Activated CD8-positive, alpha-beta memory T cell treated with anti-CD3 and anti-CD28 coated beads, Interleukin-2, amount 50 U/mL, for 1 hour (primary cell): ENCODE measurements around the gene FAM200C.

ENCODE experiments used
- DNase-seq: peaks from one replicate; pipeline ENCODE4 v3.0.0-alpha.2; 2020; ENCODE audit errors: extremely low read depth

Gene FAM200C

GRCh38 chr5:160367261-160367660, 32.6 kb downstream of the FAM200C start:
- no peak for DNase-seq

DNA sequence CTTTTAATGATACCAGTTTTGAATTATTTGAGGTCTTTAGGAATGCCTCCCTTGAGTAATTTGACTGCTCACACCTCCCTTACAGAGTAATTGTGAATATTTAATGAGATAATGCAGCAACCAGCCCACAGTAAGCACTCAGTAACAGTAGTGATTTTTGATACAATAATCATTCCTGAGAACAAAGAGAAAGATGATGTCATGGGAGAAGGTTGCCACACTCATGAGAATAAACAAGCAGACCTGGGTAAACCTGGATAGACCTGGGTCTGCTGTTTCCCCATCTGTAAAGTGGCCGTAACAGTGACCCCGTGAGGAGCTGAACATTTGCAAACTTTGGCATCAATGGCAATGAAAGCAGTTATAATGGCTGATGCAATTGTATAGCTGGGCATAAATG, 33.6 kb downstream of the FAM200C start:
- DNase-seq, result no peak

GRCh38 chr5:160363660-160364395, 36.0 kb downstream of the FAM200C start:
- no peak for DNase-seq

DNA sequence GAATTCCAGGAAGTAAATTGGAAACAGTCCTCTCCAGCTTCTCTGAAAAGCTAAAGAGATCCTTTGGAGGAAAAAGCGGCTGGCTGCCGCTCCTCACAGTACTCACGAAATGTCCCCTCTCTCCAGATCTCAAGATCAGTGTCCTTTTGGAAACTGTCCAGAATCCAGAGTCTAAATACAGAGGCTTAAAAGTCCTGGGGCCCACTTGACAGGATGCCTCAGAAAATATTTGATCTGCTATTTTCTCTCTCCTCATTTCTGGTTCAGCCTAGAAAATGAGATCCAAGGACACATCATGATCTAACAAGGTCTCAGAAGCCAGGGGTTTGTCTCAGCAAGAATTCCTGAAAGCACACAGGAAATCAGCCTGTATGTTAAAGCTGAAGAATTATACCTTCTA, 36.6 kb downstream of the FAM200C start:
- no peak for DNase-seq

DNA sequence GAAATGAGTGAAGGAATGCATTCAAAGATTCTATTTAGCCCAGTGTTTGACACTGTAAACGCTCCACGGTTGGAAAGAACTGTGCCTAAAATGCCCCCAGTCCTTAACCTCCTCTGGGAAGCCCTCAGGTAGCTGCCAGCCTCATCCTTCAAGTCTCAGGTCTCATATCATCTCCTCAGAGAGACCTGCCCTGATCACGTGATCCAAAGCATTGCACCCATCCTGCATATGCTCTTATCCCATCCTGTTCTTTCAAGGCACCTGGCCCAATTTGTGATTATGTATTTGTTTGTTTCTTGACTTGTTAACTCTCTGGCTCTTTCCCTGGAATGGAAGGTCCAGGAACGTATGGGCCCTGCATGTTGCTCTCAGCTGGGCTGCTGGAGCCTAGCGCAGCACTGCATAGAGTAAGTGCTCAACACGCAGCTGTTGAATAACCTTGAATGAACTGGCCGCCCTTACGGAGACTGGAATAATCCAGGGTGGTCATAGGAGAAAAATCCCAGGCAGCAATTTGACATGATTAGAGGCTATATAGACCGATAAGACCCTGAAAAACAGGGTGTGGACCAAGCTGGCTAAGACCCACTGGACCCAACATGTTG, 38.1 kb downstream of the FAM200C start:
- no peak for DNase-seq

DNA sequence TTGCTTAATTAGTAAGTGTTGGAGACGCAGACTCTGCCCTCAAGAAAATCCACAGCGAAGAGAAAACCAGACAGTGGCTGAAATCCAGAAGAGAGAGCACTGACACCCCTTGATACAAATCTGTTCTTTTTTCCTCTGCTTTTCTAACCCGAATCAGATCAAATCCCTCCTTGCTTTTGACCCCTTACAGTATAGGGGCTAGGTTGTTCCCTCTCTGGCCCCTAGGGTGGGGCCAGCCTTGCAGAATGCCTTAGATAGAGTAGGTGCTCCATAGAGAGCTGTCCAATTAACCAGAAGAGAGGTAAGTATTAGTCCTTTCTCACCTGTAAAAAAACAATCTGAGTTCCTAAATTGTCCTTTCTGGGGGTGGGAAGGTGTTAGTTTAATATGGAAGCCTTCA, 39.5 kb downstream of the FAM200C start:
- no peak for DNase-seq

- DNase-seq, result no peak
Measured at GRCh38 chr5:160359816-160360215, 40.0 kb downstream of the FAM200C start.

DNA sequence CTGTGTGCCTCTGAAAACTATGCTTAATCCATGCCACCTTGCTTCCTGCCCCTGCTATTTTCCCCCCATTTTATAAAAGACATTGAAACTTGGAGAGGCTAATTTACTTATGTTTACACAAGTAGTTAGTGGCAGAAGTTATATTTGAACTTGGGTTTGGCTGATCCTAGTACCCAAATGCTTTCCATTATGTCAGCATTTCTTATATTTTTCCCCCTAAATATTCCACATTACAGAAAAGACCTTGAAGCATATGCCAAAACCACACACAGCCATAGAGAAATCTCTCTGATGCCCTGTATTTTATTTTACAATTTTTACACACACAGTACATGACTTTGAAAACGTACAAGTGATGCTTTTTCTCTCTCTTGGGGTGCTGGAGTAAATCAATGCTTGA, 40.6 kb downstream of the FAM200C start:
- DNase-seq, result no peak

- DNase-seq, result no peak
Measured at GRCh38 chr5:160357861-160358411, 41.9 kb downstream of the FAM200C start.

DNA sequence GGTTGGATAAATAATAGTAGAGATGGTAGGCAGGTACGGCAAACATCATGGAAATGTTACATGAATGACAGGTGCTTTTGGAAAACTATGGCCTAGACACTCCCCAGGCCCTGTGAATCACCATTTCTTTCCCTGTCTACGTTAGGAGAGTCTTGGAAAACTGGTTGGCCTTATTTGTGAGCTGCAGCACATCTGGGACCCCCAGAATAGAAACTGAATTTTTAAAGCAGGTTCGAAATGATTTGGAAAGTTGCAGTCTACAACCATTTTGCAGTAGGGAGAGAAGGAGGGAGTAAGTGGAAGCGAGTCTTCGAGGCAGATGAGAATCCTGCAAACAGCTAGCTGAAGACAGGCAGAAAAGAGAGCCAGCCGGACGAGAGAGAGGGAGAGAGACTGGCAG, 42.5 kb downstream of the FAM200C start:
- DNase-seq, result no peak

GRCh38 chr5:160356550-160357347, 43.1 kb downstream of the FAM200C start:
- no peak for DNase-seq

DNA sequence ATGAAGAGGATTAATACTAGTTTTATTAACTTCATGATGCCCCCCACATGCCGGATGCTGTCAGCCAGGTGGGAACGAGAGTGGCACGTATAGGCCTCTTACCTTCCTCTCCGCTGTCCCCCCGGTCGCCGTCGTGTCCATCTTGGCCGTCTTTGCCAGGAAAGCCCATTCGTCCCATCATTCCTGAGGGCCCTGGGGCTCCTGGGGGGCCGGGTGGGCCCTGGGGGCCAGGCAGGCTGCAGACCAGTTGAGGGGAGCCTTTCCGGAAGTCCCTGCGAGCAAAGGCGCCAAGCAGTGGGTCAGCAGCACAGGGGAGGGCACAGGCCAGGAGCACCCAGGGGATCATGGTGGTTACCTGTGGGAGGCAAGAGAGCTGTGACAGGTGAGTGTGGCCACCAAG, 45.2 kb downstream of the FAM200C start:
- DNase-seq, result no peak

DNA sequence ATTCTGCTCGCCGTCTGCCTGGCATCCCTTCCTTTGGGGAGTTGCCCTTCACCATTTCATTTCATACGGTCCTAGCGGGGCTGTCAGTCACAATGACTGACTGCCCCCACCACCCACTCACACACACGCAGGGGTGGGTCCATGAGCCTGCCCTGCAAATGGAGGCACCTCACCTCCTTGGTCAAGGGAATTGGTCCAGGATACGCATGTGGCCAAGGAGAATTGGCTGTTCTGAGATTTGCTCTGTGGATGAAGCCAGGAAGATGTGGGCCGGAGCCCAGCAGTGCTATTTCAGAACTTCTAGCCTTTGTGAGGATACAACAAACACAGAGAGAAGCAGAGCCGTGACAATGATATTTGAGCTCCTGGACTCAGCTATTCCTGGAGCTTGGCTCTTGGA, 46.5 kb downstream of the FAM200C start:
- no peak for DNase-seq

- DNase-seq, result no peak
Measured at GRCh38 chr5:160352308-160352707, 47.5 kb downstream of the FAM200C start.

DNA sequence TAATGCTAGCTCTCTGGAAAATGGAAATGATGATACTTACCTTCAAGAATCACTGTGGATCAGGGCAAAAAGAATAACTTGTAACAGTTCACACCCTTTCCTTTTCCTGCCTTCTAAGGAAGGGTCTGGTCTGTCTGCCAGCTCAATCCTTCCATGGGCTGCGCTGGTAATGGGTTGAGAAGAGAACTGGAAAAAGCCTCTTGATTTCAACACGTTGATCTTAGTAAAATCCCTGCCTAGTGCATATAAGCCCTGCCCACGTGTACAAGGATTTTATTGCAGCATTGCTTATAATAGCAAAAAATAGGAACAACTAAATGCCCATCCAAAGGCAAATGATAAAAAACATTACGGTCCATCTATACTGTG, 49.9 kb downstream of the FAM200C start:
- no peak for DNase-seq

DNA sequence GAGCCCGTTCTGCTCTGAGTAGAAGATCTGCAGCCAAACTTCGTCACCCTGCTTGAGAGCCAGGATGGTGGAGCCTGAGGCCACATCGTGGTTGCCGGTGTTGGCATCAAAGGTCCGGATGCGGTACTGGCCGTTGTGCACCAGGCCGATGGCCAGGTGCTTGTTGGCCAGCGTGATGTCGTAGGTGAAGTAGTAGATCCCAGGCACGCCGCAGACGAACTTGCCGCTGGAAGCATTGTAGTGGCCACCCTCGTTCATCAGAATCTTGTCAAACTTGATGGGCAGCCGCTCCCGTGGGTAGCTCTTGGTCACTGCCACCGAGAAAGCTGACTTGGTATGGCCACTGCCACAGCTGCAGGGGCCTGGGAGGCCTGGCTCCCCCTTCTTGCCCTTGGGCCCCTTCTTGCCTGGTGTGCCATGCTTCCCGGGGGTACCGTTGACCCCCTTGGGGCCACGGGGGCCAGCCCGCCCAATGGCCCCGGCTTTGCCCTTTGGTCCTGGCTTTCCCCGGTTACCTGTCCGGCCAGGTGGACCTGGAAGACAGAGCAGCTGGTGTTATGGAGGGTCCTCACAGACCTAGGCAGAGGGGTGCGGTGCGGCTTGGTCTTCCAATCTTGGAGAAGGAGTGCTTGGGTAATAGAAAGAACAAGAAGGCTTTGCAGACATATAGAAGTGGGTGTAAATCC, 50.5 kb downstream of the FAM200C start:
- DNase-seq, result no peak

DNA sequence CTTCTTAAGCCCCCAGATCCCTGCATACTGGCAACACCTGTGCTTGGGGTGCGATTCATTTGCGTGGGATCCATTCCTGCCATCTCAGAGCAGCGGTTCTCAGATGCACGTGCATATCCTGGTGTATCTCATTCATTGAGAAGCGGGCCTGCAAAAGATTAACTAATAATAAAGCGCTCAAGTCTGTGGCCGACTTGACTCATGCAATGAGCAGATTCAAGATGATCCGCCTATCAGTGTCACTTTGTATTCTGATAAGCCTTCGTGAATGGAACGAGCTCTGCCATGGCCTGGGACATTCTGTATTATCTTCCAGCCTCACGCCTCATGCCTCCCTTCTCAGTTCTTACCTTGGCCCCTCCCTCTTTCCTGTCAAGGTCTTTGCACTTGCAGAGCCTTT, 51.8 kb downstream of the FAM200C start:
- DNase-seq, result no peak

DNA sequence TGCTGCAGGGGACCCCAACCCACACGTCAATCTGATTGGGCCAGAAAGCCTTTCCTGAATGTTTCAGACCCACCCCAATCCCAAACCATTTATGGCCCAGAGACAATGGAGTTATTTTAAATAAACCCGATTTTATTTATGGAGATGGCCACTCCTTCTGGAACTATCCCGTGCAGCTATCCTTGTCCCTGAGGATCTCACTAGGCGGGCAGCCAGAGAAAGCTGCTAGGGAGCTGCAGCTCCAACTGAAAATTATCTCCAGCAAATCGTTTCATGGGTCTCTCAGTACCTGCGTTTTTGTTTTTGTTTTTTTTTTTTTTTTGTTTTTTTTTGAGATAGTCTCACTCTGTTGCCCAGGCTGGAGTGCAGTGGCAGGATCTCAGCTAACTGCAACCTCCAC, 52.4 kb downstream of the FAM200C start:
- DNase-seq, result no peak
